ENCODE data around the gene BBS7. TPM values are rescaled to one million over a fixed set of nuclear protein-coding genes. Genes with fewer than 3 reads are reported as not detected.

Gene BBS7
- total and polyA plus RNA-seq, 3 donors from 2014 or later = 16.7 to 23.4 (median 18.3) TPM

DNA sequence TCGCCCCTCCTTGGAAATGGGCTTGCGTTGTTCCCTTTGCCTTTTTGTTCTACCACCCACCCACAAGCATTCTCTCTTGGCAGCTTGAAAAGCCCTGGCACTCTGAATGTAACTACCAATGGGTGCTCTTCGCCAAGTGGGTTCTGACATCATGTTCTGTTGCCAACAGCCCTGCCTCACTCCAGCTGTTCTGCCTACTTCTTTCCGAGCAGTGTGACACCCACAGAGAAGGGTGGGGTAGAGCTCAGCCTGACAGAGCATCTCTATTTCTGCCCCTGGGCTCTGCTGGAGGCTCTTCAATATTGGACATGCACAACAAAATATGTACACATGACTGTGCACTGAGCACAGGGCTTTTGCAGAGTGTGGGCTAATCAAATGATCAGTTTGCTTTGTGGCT, 84.8 kb downstream of the BBS7 start:
- no peak for DNase-seq
- intact Hi-C loops (cut with DNase I; ENCODE audit: low total_unique reads) = no loop called here
- no peaks in the 10 kb centered on the region for H3K9me3 ChIP-seq
- H3K27ac ChIP-seq = no peak overlapping the region
- no peaks in the 10 kb centered on the region for H3K4me1 ChIP-seq
- no peak overlapping the region for H3K4me3 ChIP-seq
- H3K36me3 ChIP-seq (ENCODE audit: low read depth, missing control alignments) = no peaks in the 10 kb centered on the region
- TF ChIP-seq, protein P1, sequence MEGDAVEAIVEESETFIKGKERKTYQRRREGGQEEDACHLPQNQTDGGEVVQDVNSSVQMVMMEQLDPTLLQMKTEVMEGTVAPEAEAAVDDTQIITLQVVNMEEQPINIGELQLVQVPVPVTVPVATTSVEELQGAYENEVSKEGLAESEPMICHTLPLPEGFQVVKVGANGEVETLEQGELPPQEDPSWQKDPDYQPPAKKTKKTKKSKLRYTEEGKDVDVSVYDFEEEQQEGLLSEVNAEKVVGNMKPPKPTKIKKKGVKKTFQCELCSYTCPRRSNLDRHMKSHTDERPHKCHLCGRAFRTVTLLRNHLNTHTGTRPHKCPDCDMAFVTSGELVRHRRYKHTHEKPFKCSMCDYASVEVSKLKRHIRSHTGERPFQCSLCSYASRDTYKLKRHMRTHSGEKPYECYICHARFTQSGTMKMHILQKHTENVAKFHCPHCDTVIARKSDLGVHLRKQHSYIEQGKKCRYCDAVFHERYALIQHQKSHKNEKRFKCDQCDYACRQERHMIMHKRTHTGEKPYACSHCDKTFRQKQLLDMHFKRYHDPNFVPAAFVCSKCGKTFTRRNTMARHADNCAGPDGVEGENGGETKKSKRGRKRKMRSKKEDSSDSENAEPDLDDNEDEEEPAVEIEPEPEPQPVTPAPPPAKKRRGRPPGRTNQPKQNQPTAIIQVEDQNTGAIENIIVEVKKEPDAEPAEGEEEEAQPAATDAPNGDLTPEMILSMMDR (IDR thresholded peaks at IDR 0.05) = no peak
- no peak for TF ChIP-seq POLR2A (IDR thresholded peaks at IDR 0.05)
- WGBS, 2 donors = 63 to 77% methylated on average over 4 of the region's 4 CpGs
- no peaks in the 10 kb centered on the region for H3K27me3 ChIP-seq

DNA sequence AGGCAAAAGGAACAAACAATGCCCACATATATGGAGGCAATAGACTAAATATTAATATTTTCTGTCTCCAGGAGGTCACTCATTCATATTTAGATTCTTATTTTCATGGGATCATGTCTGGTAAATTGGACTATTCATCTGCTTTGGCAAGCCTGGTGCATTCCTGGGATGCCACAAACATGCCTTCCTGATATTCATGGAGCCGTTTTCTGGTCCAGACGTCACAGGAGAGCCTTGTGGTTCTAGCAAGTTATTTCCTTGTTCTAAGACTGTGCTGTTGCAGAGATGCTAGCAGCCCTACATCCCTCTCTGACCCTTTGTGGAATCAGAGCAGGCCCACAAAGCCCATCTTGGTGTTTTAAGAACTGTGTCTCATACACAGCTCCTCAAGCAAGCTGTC, 85.3 kb downstream of the BBS7 start:
- DNase-seq = no peak
- TF ChIP-seq, protein P1 (IDR thresholded peaks at IDR 0.05) = no peak
- no peak for TF ChIP-seq POLR2A (IDR thresholded peaks at IDR 0.05)
- Histone ChIP-seq H3K4me3 (no peak overlapping the region), H3K27me3 (no peaks in the 10 kb centered on the region), H3K9me3 (no peaks in the 10 kb centered on the region), H3K4me1 (no peaks in the 10 kb centered on the region), H3K27ac (no peak overlapping the region), H3K36me3 (ENCODE audit: low read depth, missing control alignments) (no peaks in the 10 kb centered on the region)
- 22 to 51% methylated on average over 2 of the region's 2 CpGs for WGBS, 2 donors
- intact Hi-C loops (cut with DNase I; ENCODE audit: low total_unique reads) = no loop called here

DNA sequence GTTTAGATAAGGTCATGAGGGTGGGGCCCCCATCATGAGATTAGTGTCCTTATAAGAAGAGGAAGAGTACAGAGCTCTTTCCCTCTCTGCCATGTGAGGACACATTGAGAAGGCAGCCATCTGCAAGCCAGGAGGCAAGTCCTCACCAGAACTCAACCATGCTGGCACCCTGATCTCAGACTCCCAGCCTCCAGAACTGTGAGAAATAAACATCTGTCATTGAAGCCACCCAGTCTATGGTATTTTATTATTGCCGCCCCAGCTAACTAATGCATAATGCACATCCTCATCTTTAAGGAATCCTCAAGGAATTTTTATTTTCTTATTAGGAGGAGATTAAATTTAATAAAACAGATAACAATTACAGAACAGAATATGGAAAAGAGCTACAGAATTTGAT, 85.9 kb downstream of the BBS7 start:
- H3K9me3 ChIP-seq = no peaks in the 10 kb centered on the region
- intact Hi-C loops (cut with DNase I; ENCODE audit: low total_unique reads) = no loop called here
- no peaks in the 10 kb centered on the region for H3K36me3 ChIP-seq (ENCODE audit: low read depth, missing control alignments)
- WGBS, 2 donors = 36 to 100% methylated on average over 1 of the region's 1 CpG
- no peak overlapping the region for H3K4me3 ChIP-seq
- no peaks in the 10 kb centered on the region for H3K4me1 ChIP-seq
- DNase-seq = no peak
- H3K27ac ChIP-seq = no peak overlapping the region
- H3K27me3 ChIP-seq = no peaks in the 10 kb centered on the region
- TF ChIP-seq POLR2A (IDR thresholded peaks at IDR 0.05) = no peak
- TF ChIP-seq, protein P1 (IDR thresholded peaks at IDR 0.05) = no peak

DNA sequence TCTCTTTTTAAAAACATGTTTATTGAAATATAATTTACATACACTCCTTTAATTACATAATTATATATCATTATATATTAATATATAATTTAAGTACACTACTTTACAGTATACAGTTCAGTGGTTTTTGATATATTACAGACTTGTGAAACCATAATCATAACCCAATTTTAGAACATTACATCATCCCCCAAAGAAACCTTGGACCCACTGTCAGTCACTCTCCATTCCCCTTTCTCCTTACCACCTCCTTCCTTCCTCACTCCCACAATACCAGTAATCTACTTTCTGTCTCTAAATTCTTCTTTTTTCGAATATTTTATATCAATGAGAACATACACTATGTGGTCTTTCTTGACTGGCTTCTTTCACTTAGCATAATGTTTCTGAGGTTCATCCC, 87.1 kb downstream of the BBS7 start:
- no peak overlapping the region for H3K4me3 ChIP-seq
- H3K4me1 ChIP-seq = no peaks in the 10 kb centered on the region
- no peaks in the 10 kb centered on the region for H3K36me3 ChIP-seq (ENCODE audit: low read depth, missing control alignments)
- no peak overlapping the region for H3K27ac ChIP-seq
- no peak for TF ChIP-seq POLR2A (IDR thresholded peaks at IDR 0.05)
- TF ChIP-seq, protein P1 (IDR thresholded peaks at IDR 0.05) = no peak
- 67 to 78% methylated on average over 1 of the region's 1 CpG for WGBS, 2 donors
- no peaks in the 10 kb centered on the region for H3K27me3 ChIP-seq
- intact Hi-C loops (cut with DNase I; ENCODE audit: low total_unique reads) = no loop called here
- no peaks in the 10 kb centered on the region for H3K9me3 ChIP-seq
- no peak for DNase-seq

DNA sequence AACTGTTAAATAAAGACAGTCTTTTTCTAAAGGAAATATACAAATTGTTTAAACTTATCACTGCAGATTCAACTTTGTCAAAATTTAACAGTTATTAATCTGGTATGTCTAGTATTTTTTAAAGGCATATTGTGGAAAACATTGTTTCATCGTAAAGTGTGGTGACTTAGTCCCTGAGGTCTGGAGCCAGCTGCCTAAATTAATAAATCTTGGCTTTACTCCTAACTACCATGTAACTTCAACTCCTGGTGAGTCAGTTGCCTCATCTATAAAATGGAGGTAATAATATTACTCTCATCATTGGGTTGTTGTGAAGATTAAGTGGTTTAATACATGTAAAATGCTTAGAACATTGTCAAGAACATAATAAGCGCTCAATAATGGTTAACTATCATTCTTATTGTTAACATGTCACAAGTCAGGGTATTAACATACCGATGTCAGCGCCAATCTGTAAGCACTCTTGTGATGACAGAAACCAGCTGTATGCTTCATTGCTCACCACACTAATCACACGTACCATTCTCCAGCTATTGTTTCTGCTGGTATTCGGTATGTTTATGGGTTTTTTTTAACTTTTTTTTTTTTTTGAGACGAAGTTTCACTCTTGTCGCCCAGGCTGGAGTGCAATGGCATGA, 91.2 kb downstream of the BBS7 start:
- no peaks in the 10 kb centered on the region for H3K27me3 ChIP-seq
- WGBS, 2 donors = 84 to 92% methylated on average over 8 of the region's 8 CpGs
- H3K9me3 ChIP-seq = no peaks in the 10 kb centered on the region
- no peak for DNase-seq
- H3K4me1 ChIP-seq = no peaks in the 10 kb centered on the region
- H3K4me3 ChIP-seq = no peak overlapping the region
- TF ChIP-seq, protein P1 (IDR thresholded peaks at IDR 0.05) = no peak
- TF ChIP-seq POLR2A (IDR thresholded peaks at IDR 0.05) = no peak
- intact Hi-C loops (cut with DNase I; ENCODE audit: low total_unique reads) = no loop called here
- no peak overlapping the region for H3K27ac ChIP-seq
- H3K36me3 ChIP-seq (ENCODE audit: low read depth, missing control alignments) = no peaks in the 10 kb centered on the region

All from testis (tissue), 3 donors.